Mesothelial cell of epicardium (in vitro differentiated cells): ENCODE results near the gene DLGAP3. TPM values are rescaled to one million over a fixed set of nuclear protein-coding genes. Genes with fewer than 3 reads are reported as not detected.

ENCODE experiments used
- DNase-seq, 2 experiments: peaks; one replicate each; pipeline ENCODE4 v3.0.0; 2021; ENCODE audit warnings: low spot score in 2 of 2; ENCODE audit not compliant: unreplicated experiment in 2 of 2
- H3K27ac Mint-ChIP-seq: 2 replicates; pipeline ENCODE4 v1.8.0; 2021; ENCODE audit warnings: mixed read lengths
- H3K27me3 Mint-ChIP-seq: 2 replicates; pipeline ENCODE4 v1.8.0; 2021; ENCODE audit warnings: low read depth, mixed read lengths
- H3K36me3 Mint-ChIP-seq: 2 replicates; pipeline ENCODE4 v1.8.0; 2021; ENCODE audit warnings: mixed read lengths
- H3K4me1 Mint-ChIP-seq: 2 replicates; pipeline ENCODE4 v1.8.0; 2021; ENCODE audit warnings: mixed read lengths
- H3K4me3 Mint-ChIP-seq: 2 replicates; pipeline ENCODE4 v1.8.0; 2021; ENCODE audit warnings: mild to moderate bottlenecking, moderate library complexity, mixed read lengths
- H3K9me3 Mint-ChIP-seq: 2 replicates; pipeline ENCODE4 v1.8.0; 2021; ENCODE audit warnings: mixed read lengths
- CTCF ChIP-seq: fragments of 200-600 bp; sonication (generic); IDR thresholded peaks from one replicate; pipeline ENCODE4 v1.5.0; 2021; ENCODE audit warnings: antibody characterized with exemption; ENCODE audit not compliant: unreplicated experiment
- total RNA-seq: library from RNA; stranded (reverse); gene quantifications from 3 replicates; pipeline ENCODE4 v1.2.1, GENCODE V29; 2021

DLGAP3 gene
- 0.23 to 0.44 TPM (median 0.27 TPM) in 3 replicates for total RNA-seq

GRCh38 chr1:34929497-34929852 is at the start of gene DLGAP3:
TSS of gene DLGAP3 (minus strand) at chr1:34929650. CDS start at chr1:34905383, 24,267 bp downstream.
- no peaks in the 10 kb centered on the region for H3K36me3 Mint-ChIP-seq
- no peaks in the 10 kb centered on the region for H3K9me3 Mint-ChIP-seq
- DNase-seq, result no peak
- no peak for TF ChIP-seq CTCF
- H3K4me3 Mint-ChIP-seq, result peak within 1 kb of the TSS; percentile 65
- H3K27me3 Mint-ChIP-seq, result peaks cover 87% of the 10 kb centered on the region
- no peak within 1 kb of the TSS for H3K27ac Mint-ChIP-seq
- H3K4me1 Mint-ChIP-seq, result peaks cover 5% of the 10 kb centered on the region

- Mint-ChIP-seq H3K27ac (no peak overlapping the region), H3K27me3 (no peaks in the 10 kb centered on the region), H3K4me1 (peaks cover 8% of the 10 kb centered on the region), H3K4me3 (no peak overlapping the region), H3K36me3 (peaks cover 9% of the 10 kb centered on the region), H3K9me3 (no peaks in the 10 kb centered on the region)
- TF ChIP-seq CTCF, result no peak
- no peak for DNase-seq
These were observed 49.5 kb upstream of the DLGAP3 start for GRCh38 chr1:34978921-34979320.

- Mint-ChIP-seq H3K27me3 (no peaks in the 10 kb centered on the region), H3K4me1 (no peaks in the 10 kb centered on the region), H3K27ac (no peak overlapping the region), H3K36me3 (peaks cover 7% of the 10 kb centered on the region), H3K4me3 (no peak overlapping the region), H3K9me3 (no peaks in the 10 kb centered on the region)
- TF ChIP-seq CTCF, result no peak
- DNase-seq, result no peak
These were observed 48.4 kb upstream of the DLGAP3 start for GRCh38 chr1:34977858-34978257.

GRCh38 chr1:34977210-34977471 is 47.7 kb upstream of the DLGAP3 start:
- no peak overlapping the region for H3K27ac Mint-ChIP-seq
- no peak for DNase-seq
- H3K27me3 Mint-ChIP-seq, result no peaks in the 10 kb centered on the region
- H3K4me3 Mint-ChIP-seq, result no peak overlapping the region
- H3K9me3 Mint-ChIP-seq, result no peaks in the 10 kb centered on the region
- H3K36me3 Mint-ChIP-seq, result peaks cover 7% of the 10 kb centered on the region
- no peak for TF ChIP-seq CTCF
- no peaks in the 10 kb centered on the region for H3K4me1 Mint-ChIP-seq

- H3K4me1 Mint-ChIP-seq, result no peaks in the 10 kb centered on the region
- DNase-seq, result no peak
- no peak overlapping the region for H3K27ac Mint-ChIP-seq
- no peak overlapping the region for H3K4me3 Mint-ChIP-seq
- H3K36me3 Mint-ChIP-seq, result peaks cover 7% of the 10 kb centered on the region
- no peaks in the 10 kb centered on the region for H3K9me3 Mint-ChIP-seq
- no peak for TF ChIP-seq CTCF
- H3K27me3 Mint-ChIP-seq, result no peaks in the 10 kb centered on the region
These were observed 47.1 kb upstream of the DLGAP3 start for GRCh38 chr1:34976384-34977209.

- Mint-ChIP-seq H3K4me3 (no peak overlapping the region), H3K9me3 (no peaks in the 10 kb centered on the region), H3K27me3 (no peaks in the 10 kb centered on the region), H3K4me1 (no peaks in the 10 kb centered on the region), H3K36me3 (peaks cover 7% of the 10 kb centered on the region), H3K27ac (no peak overlapping the region)
- no peak for DNase-seq
- no peak for TF ChIP-seq CTCF
These were observed 46.3 kb upstream of the DLGAP3 start for GRCh38 chr1:34975771-34976170.
